Nephron progenitor cell (in vitro differentiated cells): ENCODE measurements around the gene PPDPF.

ENCODE experiments used
- DNase-seq: peaks from one replicate; pipeline ENCODE4 v3.0.0; 2021
- H3K27ac Mint-ChIP-seq: 2 replicates; pipeline ENCODE4 v1.8.0; 2021; ENCODE audit warnings: mild to moderate bottlenecking, moderate library complexity, mixed read lengths
- H3K27me3 Mint-ChIP-seq: 2 replicates; pipeline ENCODE4 v1.8.0; 2021; ENCODE audit warnings: mild to moderate bottlenecking, low read depth, mixed read lengths; ENCODE audit not compliant: poor library complexity
- H3K36me3 Mint-ChIP-seq: 2 replicates; pipeline ENCODE4 v1.8.0; 2021; ENCODE audit warnings: low read depth, mixed read lengths
- H3K4me1 Mint-ChIP-seq: 2 replicates; pipeline ENCODE4 v1.8.0; 2021; ENCODE audit warnings: mixed read lengths
- H3K4me3 Mint-ChIP-seq: 2 replicates; pipeline ENCODE4 v1.8.0; 2021; ENCODE audit warnings: mild to moderate bottlenecking, moderate library complexity, mixed read lengths
- H3K9me3 Mint-ChIP-seq: 2 replicates; pipeline ENCODE4 v1.8.0; 2021; ENCODE audit warnings: mild to moderate bottlenecking, moderate library complexity, mixed read lengths
- TF ChIP-seq, protein P1 (sequence below): fragments of 200-600 bp; sonication (generic); IDR thresholded peaks from 2 replicates; pipeline ENCODE4 v1.5.0; 2021; ENCODE audit warnings: antibody characterized with exemption

The PPDPF gene

GRCh38 chr20:63552481-63553249 is 32.1 kb downstream of the PPDPF start:
- no peaks in the 10 kb centered on the region for H3K36me3 Mint-ChIP-seq
- peaks cover 26% of the 10 kb centered on the region for H3K27me3 Mint-ChIP-seq
- peaks cover 20% of the 10 kb centered on the region for H3K4me1 Mint-ChIP-seq
- H3K4me3 Mint-ChIP-seq = peak overlapping the region; percentile 28
- no peak for DNase-seq
- TF ChIP-seq, protein P1, sequence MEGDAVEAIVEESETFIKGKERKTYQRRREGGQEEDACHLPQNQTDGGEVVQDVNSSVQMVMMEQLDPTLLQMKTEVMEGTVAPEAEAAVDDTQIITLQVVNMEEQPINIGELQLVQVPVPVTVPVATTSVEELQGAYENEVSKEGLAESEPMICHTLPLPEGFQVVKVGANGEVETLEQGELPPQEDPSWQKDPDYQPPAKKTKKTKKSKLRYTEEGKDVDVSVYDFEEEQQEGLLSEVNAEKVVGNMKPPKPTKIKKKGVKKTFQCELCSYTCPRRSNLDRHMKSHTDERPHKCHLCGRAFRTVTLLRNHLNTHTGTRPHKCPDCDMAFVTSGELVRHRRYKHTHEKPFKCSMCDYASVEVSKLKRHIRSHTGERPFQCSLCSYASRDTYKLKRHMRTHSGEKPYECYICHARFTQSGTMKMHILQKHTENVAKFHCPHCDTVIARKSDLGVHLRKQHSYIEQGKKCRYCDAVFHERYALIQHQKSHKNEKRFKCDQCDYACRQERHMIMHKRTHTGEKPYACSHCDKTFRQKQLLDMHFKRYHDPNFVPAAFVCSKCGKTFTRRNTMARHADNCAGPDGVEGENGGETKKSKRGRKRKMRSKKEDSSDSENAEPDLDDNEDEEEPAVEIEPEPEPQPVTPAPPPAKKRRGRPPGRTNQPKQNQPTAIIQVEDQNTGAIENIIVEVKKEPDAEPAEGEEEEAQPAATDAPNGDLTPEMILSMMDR = no peak
- H3K27ac Mint-ChIP-seq = no peak overlapping the region
- no peaks in the 10 kb centered on the region for H3K9me3 Mint-ChIP-seq

DNA sequence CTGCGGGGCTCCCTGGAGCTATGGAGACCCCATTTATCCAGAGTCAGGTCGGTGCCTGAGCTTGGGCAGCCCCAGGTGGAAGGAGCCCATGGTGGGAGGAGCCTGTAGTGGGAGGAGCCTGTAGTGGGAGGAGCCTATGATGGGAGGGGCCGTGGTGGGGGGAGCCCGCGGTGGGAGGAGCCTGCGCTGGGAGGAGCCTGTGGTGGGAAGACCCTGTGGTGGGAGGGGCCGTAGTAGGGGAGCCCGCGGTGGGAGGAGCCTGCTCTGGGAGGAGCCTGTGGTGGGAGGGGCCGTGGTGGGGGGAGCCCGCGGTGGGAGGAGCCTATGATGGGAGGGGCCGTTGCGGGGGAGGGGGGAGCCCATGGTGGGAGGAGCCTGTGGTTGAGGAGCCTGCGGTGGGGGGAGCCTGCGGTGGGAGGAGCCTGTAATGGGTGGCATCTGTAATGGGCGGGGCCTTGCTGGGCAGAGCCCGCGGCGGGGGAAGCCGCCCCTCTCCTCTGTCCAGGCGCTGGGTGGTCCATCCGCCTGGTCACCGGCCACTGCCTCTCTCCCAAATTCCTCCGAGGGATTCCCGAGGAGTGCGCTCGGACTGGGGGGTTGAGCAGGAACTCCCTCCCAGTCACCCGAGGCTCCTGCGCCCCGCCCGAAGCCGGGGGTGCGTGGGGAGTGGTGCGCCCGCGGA is 32.8 kb downstream of the PPDPF start:
- Mint-ChIP-seq H3K36me3 (no peaks in the 10 kb centered on the region), H3K4me3 (peak overlapping the region; percentile 76), H3K27me3 (peaks cover 26% of the 10 kb centered on the region), H3K4me1 (peaks cover 20% of the 10 kb centered on the region), H3K9me3 (no peaks in the 10 kb centered on the region), H3K27ac (no peak overlapping the region)
- TF ChIP-seq, protein P1 = no peak
- DNase-seq = peak; percentile 96

GRCh38 chr20:63553933-63554290 is 33.3 kb downstream of the PPDPF start, which contains the start of gene FNDC11:
Gene FNDC11, plus strand, starts transcription at chr20:63554159. Its CDS starts 1,505 bp downstream, at chr20:63555664.
- Mint-ChIP-seq H3K4me1 (peaks cover 20% of the 10 kb centered on the region), H3K27me3 (peaks cover 21% of the 10 kb centered on the region), H3K9me3 (no peaks in the 10 kb centered on the region), H3K36me3 (no peaks in the 10 kb centered on the region), H3K27ac (no peak within 1 kb of the TSS), H3K4me3 (peak within 1 kb of the TSS; percentile 76)
- DNase-seq = peak; percentile 81
- TF ChIP-seq, protein P1 = no peak

GRCh38 chr20:63554361-63555278 is 34.1 kb downstream of the PPDPF start:
- TF ChIP-seq, protein P1 = no peak
- DNase-seq = no peak
- peaks cover 20% of the 10 kb centered on the region for H3K4me1 Mint-ChIP-seq
- H3K9me3 Mint-ChIP-seq = no peaks in the 10 kb centered on the region
- H3K27me3 Mint-ChIP-seq = peaks cover 17% of the 10 kb centered on the region
- no peaks in the 10 kb centered on the region for H3K36me3 Mint-ChIP-seq
- peak overlapping the region; percentile 76 for H3K4me3 Mint-ChIP-seq
- H3K27ac Mint-ChIP-seq = no peak overlapping the region

DNA sequence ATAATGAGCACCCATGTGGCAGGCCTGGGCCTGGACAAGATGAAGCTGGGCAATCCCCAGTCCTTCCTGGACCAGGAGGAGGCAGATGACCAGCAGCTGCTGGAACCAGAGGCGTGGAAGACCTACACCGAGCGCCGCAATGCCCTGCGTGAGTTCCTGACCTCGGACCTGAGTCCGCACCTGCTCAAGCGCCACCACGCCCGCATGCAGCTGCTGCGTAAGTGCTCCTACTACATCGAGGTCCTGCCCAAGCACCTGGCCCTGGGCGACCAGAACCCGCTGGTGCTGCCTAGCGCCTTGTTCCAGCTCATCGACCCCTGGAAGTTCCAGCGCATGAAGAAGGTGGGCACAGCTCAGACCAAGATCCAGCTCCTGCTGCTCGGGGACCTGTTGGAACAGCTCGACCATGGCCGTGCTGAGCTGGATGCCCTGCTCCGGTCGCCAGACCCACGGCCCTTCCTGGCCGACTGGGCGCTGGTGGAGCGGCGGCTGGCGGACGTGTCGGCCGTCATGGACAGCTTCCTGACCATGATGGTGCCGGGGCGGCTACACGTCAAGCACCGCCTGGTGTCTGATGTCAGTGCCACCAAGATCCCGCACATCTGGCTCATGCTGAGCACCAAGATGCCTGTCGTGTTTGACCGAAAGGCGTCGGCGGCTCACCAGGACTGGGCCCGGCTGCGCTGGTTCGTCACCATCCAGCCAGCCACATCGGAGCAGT is 35.3 kb downstream of the PPDPF start:
- Mint-ChIP-seq H3K4me1 (peaks cover 18% of the 10 kb centered on the region), H3K9me3 (no peaks in the 10 kb centered on the region), H3K27me3 (peaks cover 16% of the 10 kb centered on the region), H3K4me3 (no peak overlapping the region), H3K36me3 (peaks cover 5% of the 10 kb centered on the region), H3K27ac (no peak overlapping the region)
- TF ChIP-seq, protein P1 = no peak
- DNase-seq = no peak
